ENCODE data around the gene TMEM44.

TMEM44 gene

DNA sequence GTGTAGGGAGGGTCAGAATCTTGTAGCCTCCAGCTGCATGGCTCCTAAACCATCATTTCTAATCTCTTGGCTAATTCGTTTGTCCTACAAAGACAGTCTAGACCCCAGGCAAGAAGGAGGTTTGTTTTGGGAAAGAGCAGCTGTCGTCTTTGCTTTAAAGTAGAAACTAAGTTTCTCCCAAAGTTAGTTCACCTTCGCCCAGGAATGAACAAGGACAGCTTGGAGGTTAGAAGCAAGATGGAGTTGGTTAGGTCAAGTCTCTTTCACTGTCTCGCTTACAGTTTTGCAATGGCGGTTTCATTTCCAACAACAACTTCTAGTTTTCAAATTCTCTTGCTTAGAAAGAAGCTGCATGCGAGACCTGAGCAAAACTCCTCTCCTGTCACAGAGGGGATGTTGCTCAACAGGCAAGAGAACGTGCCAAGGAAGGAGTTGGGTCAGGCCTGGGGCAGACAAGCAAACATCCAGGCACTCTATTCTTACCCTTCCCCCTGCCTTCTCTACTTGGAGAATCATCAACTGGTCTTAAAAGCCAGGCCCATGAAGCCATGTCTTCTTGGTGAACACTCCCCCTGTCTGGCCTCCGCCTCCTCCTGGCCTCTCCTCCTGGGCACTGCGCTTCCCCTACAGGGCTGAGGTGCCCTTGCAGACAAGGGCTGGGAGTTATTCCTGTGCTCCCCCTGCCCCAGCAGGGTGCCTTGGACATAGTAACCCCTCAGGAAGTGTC lies 57.6 kb downstream of the TMEM44 start:
- no peak for DNase-seq

DNA sequence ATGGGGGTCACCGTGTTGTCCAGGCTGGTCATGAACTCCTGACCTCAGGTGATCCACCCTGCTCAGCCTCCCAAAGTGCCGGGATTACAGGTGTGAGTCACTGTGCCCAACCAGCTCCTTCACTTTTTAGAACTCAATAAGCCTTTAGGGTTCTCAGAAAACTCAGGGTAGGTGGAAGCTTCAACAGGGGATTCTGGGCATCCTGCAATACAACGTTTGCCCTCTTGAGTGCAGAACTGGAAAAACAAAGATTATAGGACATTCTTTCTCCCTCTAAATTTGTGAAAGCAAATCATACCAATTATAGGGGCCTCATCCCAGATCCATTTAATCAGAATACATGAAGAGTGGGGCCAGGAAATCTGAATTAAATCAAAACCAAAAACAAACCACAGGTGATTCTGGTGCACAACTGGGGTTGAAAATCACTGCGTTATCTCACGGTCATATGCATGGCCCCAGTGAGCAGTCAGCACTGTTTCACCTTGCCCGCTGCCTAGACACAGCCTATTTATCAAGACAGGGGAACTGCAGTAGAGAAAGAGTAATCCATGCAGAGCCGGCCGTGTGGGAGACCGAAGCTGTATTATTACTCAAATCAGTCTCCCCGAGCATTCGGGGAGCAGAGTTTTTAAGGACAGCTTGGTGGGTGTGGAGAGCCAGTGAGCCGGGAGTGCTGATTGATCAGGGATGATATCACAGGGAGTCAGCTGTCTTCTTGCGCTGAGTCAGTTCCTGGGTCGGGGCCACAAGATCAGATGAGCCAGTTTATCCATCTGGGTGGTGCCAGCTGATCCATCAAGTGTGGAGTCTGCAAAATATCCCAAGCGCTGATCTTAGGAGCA lies 58.4 kb downstream of the TMEM44 start:
- no peak for DNase-seq

DNA sequence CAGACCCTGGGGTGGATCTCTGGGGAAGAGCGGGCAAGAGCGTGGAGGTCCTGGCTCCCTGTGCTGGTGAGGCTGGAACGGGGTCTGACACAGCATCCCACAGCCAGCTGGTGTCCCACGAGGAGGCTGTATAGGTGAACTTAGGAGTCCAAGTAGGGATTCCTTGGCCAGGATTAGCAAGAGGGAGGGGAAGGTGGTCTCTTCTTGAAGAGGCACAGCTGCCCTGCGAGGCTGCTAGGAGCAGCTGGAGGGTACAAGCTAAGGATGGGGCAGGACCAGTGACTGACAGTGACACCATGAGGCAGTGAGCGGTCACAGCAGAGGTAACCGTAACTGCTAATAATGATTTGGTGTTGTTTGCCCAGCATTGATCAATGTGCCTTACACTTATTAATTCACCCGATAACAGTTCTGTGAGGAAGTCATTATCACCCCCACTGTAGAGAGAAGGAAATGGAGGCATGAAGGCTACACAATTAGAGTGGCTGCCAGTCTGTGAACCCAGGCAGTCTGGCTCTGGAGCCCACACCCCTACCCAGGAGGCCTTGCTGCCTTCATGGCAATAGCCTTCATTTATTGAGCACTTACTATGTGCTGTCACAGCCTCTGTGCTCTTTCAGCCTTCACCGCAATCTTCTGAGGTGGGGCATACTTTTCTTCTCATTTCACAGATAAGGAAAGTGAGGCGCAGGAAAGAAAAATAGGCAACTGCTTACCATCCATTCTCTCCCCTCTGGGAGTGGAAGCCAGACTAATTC lies 59.4 kb downstream of the TMEM44 start:
- peak; percentile 68 for DNase-seq

DNA sequence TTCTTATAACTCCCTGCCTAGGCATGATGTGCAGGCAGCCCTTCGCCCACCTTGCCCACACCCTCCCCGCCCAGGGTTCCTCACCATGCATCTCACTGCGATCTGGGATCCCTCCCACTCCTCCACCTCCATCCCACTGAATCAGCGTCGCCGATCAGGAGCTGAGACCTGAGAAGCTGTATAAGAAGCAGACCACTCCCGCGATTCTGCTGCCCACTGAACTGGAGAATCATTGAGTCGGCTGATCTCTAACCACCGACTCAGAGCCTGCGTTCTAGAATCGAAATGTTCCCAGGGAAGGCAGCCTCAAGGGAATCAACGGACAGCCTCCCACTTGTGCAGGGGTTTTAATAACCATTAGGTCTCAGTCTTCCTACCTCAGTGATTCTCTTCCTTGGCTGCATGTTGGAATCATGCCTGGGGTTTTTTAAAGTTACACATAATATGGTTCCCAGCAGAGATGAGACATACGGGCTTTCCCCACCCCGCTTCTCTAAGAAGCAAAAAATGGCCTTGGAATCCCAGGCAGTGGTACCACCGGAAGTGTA lies 60.2 kb downstream of the TMEM44 start:
- DNase-seq, result no peak

DNA sequence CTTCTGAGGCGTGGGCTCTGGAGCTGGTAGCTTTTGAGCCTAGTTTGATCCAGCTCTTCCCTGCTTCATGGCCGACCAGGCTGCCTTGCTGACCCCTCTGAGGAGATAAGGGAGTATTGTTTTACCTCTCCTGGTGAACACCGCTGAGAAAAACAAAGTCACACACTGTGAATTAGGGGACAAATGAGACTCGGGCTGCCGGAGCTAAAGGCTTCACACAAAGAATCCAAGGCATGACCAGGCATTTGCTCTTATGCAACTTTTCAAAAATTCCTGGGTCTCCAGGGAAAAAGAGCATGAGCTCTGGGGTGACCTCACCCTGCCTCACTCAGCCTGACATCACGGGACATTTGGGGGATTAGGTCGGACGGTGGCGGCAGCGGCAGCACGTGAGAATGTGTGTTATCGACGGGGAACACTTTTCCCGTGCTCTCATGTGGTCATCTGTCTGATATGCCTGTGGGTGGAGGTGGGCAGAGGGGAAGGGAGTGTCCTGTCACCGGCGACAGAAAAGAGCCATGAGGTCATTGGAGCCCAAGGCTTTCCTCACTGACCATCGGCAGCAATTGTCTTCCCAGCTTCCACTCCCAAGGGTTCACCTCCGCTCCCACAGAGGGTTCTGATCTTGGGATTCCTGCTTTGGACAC lies 61.0 kb downstream of the TMEM44 start:
- peak; percentile 83 for DNase-seq

DNA sequence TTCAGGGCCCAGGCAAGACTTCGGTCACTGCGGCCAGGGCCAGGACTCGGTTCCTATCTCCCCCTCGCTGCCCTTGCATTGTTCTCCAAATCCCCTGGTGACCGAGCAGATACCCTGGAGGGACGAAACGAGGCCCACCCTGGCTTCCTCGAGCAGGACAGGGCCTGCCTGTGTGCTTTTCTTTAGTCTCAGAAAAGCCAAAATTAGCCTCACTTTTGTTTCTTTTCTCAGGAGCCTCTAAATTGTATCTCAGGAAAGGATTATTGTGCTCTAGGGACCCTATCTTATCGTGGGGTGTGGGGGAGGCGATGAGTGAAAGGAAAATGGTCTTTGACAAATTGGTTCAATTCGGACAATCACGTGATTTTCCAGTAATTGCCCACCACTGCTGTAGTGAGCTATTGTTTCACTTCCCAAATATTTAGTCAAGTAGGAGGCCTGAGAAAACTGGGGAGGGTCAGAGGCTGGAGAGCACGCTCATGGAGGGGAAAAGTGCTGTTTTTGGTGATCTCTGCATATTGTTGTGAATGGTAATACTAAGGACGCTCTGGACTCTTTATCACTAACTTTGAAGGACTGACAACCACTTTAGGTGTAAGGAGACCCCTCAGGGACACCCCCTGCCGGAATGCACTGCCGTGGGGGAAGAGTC lies 61.6 kb downstream of the TMEM44 start:
- no peak for DNase-seq

DNA sequence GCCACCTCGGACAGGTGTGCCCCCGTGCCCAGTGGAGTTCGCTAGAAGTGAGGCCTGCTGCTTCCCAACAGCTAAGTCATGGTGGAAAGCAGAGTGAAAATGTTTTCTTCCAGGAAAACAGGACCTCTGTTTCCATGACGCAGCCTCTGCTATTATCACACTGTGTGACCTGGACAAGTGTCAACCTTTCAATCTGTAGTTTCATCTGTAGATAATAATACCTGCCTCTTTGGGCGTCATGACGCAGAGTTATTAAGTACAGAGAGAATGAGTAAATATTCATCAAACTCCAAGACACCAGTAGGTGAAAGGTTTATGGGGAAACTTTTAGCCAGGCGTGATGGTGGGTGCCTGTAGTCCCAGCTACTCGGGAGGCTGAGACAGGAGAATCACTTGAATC lies 62.3 kb downstream of the TMEM44 start:
- no peak for DNase-seq

DNA sequence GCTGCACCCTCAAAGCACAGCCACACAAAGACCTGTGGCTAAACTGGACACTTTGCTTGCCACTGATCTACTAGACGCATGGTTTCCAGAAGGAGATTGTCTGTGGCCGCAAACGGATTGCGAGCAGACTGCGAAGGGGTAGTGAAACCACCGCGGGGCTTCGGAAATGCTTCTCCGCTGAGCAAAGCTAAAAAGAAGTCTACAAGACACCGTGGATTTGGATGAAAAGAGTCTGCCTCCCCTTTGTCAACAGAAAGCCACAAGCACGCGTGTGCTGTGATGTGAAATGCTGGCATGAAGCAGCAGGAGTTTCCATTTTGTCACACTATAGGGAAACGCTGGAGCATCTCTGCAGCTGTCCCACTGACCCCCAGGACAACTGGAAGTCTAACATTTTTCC lies 63.0 kb downstream of the TMEM44 start:
- DNase-seq, result no peak

DNA sequence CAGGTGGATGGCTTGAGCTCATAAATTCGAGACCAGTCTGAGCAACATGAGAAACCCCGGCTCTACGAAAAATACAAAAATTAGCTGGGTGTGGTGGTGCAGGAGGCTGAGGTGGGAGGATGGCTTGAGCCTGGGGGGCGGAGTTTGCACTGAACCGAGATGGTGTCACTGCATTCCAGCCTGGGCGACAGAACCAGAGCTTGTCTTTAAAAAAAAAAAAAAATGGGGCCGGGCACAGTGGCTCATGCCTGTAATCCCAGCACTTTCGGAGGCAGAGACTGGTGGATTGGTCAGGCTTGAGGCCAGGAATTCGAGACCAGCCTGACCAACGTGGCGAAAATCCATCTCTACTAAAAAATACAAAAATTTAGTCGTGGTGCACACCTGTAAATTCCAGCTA lies 64.0 kb downstream of the TMEM44 start:
- DNase-seq, result peak; percentile 69

DNA sequence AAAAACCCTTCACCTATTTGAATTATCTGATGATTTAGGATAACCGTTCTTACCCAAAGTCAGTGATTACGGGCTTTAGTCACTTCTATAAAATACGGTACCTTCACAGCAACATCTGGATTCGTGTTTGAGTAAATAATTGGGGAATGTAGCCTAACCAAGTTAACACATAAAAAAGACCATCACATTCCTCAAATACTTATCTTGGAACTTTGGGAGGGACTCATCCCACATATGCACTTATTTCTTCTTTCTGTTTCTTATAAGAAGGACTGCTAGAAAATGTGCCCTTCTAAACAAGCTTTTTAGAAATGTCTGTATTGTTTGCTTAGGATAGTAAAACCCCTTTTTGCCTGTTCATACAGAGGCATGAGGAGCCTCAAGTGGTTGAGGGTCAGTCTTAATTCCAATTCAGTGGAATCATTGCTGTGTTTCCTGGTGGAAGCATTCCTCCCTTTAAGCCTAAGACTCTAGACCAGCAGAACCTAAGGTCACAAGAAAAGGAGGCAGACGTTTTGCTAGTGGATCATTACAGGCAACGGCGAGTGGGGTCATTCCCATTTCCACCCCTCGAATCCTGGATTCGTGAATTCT lies 67.5 kb downstream of the TMEM44 start:
- DNase-seq, result no peak

DNA sequence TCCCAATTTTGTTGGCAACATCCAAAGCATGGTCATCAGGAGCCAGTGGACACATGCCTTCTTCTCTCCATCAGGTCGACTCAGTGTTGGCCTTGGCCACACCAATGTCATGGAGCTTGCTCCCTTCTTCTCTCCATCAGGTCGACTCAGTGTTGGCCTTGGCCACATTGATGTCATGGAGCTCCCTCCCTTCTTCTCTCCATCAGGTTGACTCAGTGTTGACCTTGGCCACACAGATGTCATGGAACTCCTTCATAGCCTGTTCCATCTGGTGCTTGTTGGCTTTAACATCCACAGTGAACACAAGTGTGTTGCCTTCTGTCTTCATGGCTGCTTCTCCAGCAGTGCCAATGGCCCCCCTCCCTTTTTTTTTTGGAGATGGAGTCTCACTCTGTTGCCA lies 70.2 kb downstream of the TMEM44 start:
- DNase-seq, result no peak

DNA sequence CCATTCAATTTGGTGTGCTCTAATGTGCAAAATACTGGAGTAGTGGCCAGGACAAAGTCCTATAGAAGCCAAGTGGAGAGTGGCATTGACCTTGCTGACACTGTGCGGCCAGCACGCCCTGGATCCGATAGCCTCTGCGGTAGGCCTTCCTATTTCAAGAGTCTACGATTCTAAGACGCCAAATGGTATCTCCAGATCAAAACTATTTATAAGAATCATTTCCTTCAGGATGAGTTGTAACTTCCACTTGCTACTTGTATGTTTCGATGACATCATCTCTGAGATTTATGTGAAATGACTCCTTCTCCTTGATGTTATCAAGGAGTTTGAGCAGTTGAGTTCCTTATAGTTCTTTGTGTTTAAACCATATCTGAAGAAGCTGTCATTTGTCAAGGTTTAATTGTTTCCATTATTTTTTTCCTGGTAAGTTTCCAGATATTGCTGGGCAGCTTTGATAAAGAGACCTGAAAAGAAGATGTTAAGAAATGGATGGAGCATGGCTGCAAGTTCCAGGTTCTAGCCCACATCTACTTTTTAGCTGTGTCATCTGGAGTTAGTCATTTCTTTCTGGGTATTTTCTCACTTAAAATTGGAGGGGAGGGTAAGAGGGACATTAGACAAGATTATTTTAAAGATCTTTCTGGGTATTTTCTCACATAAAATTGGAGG lies 71.8 kb downstream of the TMEM44 start:
- DNase-seq, result no peak

DNA sequence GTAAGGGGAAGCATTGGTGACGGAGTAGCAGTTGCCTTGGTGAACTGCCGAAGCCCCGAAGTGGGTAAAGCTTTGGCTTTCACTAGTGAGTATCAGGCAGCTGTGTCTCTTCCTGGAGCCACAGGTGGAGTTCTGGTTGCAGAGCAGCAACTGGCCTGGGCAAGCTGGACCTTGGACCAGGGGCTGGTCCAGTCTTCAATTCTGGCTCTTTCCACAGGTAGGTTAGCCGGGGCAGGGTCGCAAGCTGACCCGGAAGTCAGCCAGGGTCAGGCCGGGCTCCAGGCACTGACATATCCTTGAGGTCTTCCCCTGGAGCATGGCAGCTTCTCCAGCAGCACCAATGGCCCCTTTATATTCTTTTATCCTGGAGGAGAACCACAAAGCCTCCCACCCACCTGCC lies 73.2 kb downstream of the TMEM44 start:
- no peak for DNase-seq

DNA sequence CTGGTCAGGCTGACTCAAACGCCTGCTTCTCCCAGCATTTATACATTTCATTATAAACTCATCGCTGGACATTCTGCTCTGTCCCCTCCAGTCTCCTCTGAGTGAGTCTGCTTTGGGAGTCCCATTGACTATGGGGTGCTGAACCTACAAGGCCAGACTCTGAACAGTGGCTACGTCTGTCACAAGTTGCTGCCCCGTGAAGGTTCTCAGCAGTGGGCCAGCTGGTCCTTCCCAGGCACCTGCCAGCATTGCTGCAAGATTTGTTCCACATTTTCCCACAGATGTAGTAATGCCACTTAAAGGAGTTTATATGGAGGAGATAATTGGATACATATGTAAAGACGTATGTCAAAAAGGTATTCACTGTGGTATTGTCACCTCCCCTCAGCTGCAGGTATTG lies 73.7 kb downstream of the TMEM44 start:
- DNase-seq, result no peak

DNA sequence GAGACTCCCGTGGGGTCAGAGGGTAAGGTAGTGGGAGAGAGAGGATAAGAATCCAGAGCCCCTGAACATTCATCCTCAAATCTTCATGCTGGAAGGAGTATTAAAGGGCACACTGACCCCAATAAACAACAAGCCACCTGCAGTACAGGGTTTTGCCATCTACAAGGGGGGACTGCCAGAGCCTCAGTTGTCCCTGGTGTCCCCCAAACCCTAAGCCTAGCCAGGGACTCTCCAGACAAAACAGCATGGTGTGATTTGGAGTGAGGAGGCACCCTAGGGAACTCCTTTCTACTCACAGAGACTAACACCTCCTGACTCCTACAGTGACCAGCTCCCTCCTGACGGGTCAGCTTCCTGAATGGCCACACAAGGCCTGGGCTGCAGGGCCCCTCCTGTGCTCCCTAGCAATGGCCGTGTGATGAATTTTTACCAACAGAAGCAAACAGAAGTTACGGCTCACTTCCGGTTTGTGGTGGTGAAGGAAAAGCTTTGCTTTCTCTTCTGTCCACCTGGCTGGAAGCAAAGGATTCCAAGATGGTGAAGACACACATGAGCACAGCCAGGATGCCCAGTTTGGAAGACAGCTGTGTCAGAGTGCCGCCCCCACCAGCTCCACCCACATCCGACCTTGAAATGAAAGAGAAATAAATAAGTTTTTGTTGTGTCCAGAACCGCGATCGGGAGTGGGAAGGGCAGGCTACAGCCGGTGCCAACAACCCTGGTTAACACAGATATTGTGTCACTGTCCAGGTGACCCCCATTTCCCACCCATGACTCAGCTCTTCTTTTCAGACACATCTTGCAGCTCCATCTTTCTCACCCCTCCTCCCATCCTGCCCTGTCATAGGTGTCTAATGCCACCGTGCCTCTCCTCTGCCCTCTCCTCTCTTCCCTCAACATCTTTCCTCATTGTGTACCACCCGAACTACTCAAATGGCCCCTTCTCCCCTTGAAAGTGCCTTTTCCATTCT lies 76.8 kb downstream of the TMEM44 start:
- no peak for DNase-seq

DNA sequence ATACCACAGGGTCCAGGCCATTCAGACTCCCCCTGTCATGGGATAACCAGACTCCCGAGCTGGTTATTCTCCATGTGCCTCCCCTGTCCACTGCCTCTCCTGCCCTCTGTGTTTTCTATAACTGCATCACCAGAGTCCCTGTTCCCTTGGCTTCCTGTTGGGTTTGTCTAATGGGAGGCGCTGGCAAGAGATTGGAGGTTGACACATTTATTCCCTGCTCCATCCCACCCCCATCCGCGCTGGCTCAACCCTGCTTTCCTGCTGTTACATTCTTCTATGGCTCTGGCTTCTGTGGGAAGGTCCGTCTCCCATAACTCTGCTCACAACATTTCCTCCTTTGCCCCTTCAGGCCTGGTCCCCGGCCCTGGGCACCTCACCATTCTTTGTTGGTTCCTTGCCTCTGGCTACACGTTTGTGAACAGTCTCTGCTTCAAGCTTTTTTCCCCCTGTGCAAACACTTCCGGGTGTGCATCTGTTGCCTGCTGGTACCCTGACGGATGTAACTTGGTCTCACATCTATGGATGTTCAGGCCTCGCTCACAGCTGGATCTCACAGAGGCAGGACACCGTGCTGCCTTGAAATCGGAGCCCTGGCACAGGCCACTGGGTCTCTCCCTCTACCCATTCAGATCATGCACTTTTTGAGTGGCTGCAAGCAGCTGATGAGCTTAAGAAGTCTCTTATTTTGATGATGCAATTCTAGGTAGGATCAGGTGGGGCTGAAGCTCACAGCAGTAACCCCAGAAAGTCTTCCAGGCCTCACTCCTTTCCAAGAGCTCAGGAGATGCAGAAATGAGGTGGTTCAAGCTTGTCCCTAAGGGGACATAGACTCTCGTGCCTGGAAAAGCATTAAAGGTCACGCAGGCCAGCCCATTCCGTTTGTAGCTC lies 77.8 kb downstream of the TMEM44 start:
- no peak for DNase-seq

DNA sequence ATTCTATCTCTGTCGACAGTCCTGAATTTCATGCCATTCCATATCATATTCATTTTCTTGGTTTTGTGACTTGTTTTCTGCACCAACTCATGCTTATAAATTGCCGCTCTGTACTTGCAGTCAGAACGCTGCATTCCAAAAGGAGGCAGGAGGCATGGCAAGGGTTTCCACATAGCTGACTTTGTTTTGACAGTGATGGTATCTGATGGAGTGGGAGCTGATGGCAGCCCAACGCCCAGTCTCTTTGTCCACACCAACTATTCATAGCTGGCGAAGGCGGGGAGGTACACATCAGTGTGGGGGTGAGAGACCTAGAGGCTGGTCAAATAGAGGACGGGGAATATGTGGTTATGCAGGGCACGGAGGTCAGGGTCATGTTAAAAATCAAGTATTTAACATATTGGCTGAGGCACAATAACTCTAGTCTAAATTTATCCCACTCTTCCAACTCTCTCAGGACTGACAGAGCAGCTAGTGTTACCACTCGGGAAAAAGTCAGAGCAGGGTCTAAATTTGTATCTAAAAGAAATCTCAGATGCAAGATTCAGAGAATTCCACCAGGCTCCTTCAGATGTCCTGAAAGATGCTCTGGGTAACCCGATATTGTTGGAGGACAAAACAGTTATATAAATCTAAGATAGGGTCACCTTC lies 78.6 kb downstream of the TMEM44 start:
- no peak for DNase-seq

DNA sequence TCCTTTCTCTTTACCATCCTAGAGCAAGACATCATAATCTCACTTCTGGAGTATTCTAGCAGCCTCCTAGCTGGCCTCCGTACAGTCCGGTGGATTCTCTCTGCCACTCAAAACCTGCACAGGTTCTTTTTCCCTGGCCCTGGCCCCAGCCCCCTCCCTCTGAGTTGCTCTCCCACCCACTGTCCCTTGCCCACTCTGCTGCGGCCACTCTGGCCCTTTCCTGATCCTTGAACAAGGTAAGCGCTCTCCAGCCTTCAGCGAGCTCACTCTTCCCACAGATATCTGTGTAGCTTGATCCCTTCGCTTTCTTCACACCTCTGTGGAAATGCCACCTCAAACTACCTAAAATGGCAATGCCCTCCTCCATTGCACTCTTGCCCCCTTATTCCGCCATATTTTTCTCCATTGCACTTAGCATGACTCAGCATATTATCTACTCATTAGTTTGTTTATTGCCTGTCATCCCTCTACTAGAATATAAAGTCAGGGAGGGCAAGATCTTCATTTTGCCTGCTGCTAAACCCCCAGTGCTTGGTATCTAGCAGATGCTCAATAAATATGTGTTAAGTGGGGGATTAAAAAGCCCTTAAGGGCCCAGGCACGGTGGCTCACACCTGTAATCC lies 80.8 kb downstream of the TMEM44 start:
- DNase-seq, result no peak

Measured in islet precursor cell (in vitro differentiated cells).